GM19099 (cell line): ENCODE data around the gene NPAT.
A peak's percentile ranks its signal among the peaks of the same experiment; 100 is the strongest.

Experiments
- POLR2A ChIP-seq: IDR thresholded peaks from 3 replicates; pipeline ENCODE4 v1.6.1; 2011; ENCODE audit warnings: low read depth; ENCODE audit not compliant: insufficient read length; ENCODE audit errors: extremely low read depth

The NPAT gene

GRCh38 chr11:108224366-108224765 lies 1.9 kb upstream of the NPAT start:
- no peak for TF ChIP-seq POLR2A

GRCh38 chr11:108223348-108224149 lies 1.1 kb upstream of the NPAT start:
- peak; percentile 50 for TF ChIP-seq POLR2A

DNA sequence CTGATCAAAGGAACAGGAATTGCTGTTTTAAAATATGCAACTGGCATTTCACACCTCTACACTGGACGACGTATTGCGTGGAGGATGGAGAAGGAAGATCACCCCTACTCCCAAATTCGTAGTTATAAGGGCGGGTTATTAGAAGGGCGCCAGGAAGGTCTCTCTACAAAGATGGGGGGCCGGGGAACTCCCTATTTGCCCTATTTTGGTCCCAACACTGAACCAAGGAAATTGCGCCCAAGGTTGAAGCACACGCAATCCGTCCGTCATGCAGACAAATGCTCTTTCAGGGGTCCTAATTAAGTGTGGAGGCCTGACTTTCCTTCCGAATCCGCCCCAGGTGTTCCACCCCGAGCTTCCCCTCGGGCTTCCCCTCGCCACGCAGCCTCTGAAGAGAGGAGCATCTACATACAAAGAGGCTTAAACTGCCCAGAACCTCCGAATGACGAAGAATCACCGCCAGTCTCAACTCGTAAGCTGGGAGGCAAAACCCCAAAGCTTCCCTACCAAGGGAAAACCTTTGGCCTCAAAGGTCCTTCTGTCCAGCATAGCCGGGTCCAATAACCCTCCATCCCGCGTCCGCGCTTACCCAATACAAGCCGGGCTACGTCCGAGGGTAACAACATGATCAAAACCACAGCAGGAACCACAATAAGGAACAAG lies 396 bp downstream of the NPAT start:
- no peak for TF ChIP-seq POLR2A

GRCh38 chr11:108221371-108221770 lies 1.1 kb downstream of the NPAT start:
- no peak for TF ChIP-seq POLR2A

- TF ChIP-seq POLR2A, result no peak
Measured at GRCh38 chr11:108220721-108221336, 1.6 kb downstream of the NPAT start.

GRCh38 chr11:108218912-108219783 lies 3.3 kb downstream of the NPAT start:
- no peak for TF ChIP-seq POLR2A

DNA sequence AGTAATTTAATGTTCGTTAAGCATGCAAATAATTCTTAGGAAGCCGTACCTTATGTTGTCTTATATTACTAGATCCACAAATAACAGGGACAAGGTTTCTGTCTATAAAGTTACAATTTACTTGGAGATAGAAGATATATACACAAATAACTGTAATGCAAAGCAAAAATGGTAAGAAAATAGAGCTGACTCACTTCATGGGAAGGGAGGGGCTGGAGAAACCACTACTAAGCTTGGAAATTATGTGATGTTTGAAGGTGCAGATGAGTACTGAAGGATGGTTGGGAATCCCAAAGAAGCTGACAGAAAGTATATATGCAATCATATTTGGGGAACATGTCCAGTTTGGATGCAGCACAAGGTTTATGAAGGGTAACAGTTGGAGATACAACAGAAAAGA lies 4.0 kb downstream of the NPAT start:
- TF ChIP-seq POLR2A, result no peak

DNA sequence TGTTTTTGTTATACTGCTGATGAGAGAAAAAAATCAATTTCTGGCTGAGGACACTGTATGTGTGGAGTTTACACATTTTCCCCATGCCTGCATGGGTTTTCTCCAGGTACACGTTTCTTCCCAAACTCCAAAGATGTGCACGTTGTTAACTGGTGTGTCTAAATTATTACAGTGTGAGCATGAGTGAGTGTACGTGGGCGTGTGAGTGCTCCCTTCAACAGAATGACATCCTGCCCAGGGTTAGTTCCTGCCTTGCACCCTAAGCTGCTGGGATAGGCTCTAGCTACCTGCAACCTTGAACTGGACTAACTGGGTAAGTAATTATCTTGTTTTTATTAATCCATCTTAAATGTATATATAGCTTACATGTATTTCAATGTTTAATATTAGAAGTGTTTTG lies 5.5 kb downstream of the NPAT start:
- no peak for TF ChIP-seq POLR2A

DNA sequence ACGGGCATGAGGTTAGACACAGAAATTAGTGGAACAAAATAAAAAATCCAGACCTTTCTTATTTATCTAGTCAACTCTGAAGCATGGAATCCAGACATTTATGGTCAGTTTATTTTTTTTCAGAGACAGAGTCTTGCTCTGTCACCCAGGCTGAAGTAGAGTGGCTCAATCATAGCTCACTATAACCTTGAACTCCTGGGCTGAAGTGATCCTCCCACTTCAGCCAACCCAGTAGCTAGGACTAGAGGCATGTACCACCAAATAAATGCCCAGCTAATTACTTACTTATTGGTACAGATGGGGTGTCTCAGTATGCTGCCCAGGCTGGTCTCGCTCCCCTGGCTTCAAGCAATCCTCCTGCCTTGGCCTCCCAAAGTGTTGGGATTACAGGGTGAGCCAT lies 8.7 kb downstream of the NPAT start:
- no peak for TF ChIP-seq POLR2A

GRCh38 chr11:108210441-108210840 lies 12.0 kb downstream of the NPAT start:
- no peak for TF ChIP-seq POLR2A

DNA sequence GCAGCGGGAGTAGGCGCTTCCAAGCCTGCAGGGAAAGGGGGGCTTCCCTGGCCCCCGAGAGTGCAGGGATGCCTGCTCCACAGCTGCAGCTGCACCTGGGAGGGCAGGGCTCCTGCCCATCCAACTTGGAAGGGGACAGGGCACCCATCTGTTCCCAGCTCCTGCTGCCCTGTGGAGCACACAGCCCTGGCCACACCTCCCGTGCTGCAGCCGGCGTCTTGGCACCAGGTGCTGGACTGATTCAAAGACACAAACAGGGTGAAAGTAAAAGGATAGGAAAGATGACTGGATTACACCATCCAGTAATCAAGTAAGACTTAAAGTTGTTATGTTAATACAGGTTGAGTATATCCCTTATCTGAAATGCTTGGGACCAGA lies 14.8 kb downstream of the NPAT start:
- TF ChIP-seq POLR2A, result no peak

DNA sequence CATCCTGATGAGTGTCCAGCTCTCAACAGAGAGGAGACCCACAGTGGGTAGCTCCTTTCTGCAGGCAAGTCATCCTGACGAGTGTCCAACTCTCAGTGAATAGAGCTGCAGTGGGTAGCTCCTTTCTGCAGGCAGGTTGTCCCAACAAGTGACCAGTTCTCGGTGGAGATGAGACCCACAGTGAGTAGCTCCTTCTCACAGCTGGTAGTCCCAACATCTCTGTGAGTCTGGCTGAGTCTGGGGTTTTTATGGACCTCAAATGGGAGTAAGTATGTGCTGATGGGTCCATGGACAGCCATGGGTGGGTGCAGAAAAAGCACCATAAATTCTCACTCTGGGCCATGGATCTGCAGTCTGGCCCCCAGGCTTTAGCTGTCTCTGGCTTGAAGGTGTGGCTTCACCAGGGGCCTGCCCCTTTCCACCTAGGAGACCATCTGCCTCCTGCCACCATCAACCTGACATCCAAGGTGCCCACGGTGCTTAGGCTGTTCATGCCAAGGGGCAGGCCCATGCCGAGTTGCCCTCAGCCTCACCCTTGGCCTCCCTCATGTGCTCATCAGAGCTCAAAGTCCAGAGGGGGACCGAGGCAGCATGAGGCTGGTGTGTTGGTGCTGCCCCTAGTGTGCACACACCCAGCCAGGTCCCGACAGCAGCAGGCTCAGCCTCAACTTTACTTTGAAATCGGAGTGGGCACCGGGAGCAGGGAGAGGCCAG lies 15.3 kb downstream of the NPAT start:
- TF ChIP-seq POLR2A, result no peak

DNA sequence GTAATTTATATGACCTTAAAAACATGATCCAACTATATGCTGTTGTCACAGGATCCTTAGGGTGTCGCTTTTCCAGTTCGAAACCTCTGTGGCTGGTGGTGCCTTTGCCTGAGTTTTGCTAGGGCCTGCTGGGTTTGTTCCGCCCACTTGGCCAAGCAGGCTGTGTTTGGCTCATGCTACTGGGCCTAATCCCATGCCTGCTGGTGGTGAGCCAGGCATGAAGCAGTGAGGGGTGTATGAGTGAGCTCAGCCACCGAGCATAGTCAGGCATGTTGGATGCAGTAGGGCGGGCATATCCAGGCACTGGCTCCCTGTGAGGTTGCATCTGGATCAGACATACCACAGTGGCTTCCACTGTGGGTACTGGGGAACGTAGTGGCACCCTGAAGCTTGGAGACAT lies 16.3 kb downstream of the NPAT start:
- TF ChIP-seq POLR2A, result no peak

GRCh38 chr11:108204929-108205499 lies 17.4 kb downstream of the NPAT start:
- no peak for TF ChIP-seq POLR2A

DNA sequence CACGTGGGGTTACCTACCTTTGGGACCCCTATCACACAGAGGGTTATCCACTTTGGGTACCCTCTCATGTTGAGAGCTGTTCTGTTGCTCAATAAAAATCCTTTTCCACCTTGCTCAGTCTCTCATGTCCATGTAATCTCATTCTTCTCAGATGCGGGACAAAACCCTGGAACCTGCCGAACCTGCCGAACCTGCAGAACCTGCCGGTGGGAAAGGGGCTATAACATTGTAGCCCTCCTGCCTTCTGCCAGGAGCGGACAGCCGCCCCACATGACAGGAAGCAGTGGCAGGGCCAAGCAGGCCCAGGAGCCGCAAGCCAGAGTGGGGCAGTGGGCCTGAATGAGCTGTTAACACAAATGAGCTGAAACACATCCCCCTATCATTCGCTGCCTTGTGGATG lies 18.1 kb downstream of the NPAT start:
- TF ChIP-seq POLR2A, result no peak

GRCh38 chr11:108203075-108203474 lies 19.4 kb downstream of the NPAT start:
- TF ChIP-seq POLR2A, result no peak
